SK-N-SH (cell line): ENCODE results near the gene TNRC6A. TPM values are rescaled to one million over a fixed set of nuclear protein-coding genes. Genes with fewer than 3 reads are reported as not detected.

Experiments
- CTCF ChIA-PET: fragments of 300-600, 350-600 bp; formaldehyde crosslinking; extraction: SDS; loops from one replicate; lab custom pipeline; 2021; lab: Yijun Ruan, JAX
- POLR2A ChIA-PET: fragments of 350-600 bp; sonication (Branson Sonifier 250); formaldehyde crosslinking; extraction: SDS; loops from one replicate; lab custom pipeline; 2020; ENCODE audit warnings: antibody characterized with exemption, inconsistent platforms; lab: Yijun Ruan, JAX
- DNase-seq: peaks from one replicate; pipeline ENCODE4 v3.0.0; 2012
- H2AFZ ChIP-seq: fragments of 200-600 bp; sonication (generic); 2 replicates; pipeline ENCODE4 v1.8.1; 2016; ENCODE audit warnings: antibody characterized with exemption, mild to moderate bottlenecking, low read depth
- H3F3A ChIP-seq: fragments of 200-600 bp; sonication (generic); replicated peaks from 2 replicates; pipeline ENCODE3; 2016; ENCODE audit warnings: antibody characterized with exemption, mild to moderate bottlenecking; ENCODE audit not compliant: insufficient read depth
- H3K27ac ChIP-seq, 2 experiments: fragments of 200-500 bp in 1 of 2; fragments of 200-600 bp in 1 of 2; sonication (Bioruptor generic) in 1 of 2; sonication (generic), shearing (Covaris generic) in 1 of 2; 2 replicates each; pipeline versions ENCODE4 v1.5.1 to v1.6.1; 2014 to 2016; ENCODE audit warnings: low read depth in 2 of 2, inconsistent platforms in 1 of 2, low read length in 1 of 2, mild to moderate bottlenecking in 1 of 2, mixed read lengths in 1 of 2
- H3K27me3 ChIP-seq: fragments of 200-600 bp; sonication (generic), shearing (Covaris generic); 2 replicates; pipeline ENCODE4 v1.6.1; 2016; ENCODE audit warnings: mixed run types; ENCODE audit not compliant: insufficient read depth
- H3K36me3 ChIP-seq, 2 experiments: fragments of 200-500 bp in 1 of 2; fragments of 200-600 bp in 1 of 2; sonication (Bioruptor generic) in 1 of 2; sonication (generic) in 1 of 2; replicated peaks in 1 of 2; 2 replicates each; pipeline versions ENCODE3 to v1.5.1; 2014 to 2016; ENCODE audit warnings: low read length in 1 of 2, mild to moderate bottlenecking in 1 of 2; ENCODE audit not compliant: insufficient read depth in 2 of 2, control insufficient read depth in 1 of 2
- H3K4me1 ChIP-seq, 2 experiments: fragments of 200-500 bp in 1 of 2; fragments of 200-600 bp in 1 of 2; sonication (Bioruptor generic) in 1 of 2; sonication (generic), shearing (Covaris generic) in 1 of 2; 2 replicates each; pipeline versions ENCODE4 v1.5.1 to v1.6.1; 2014 to 2016; ENCODE audit warnings: low read depth in 1 of 2, low read length in 1 of 2, mixed run types in 1 of 2; ENCODE audit not compliant: insufficient read depth in 2 of 2, control insufficient read depth in 1 of 2
- H3K4me2 ChIP-seq: fragments of 200-600 bp; sonication (generic), shearing (Covaris generic); 2 replicates; pipeline ENCODE4 v1.6.1; 2017; ENCODE audit warnings: mixed run types
- H3K4me3 ChIP-seq, 2 experiments: fragments of 200-500 bp in 1 of 2; fragments of 200-600 bp in 1 of 2; sonication (Bioruptor generic) in 1 of 2; sonication (generic), shearing (Covaris generic) in 1 of 2; 2 replicates each; pipeline versions ENCODE4 v1.5.1 to v1.8.1; 2014 to 2016; ENCODE audit warnings: low read depth in 2 of 2, inconsistent platforms in 1 of 2, low read length in 1 of 2, mild to moderate bottlenecking in 1 of 2, mixed read lengths in 1 of 2, moderate library complexity in 1 of 2
- H3K79me2 ChIP-seq: fragments of 200-600 bp; sonication (generic); 2 replicates; pipeline ENCODE4 v1.8.1; 2017; ENCODE audit warnings: mild to moderate bottlenecking; ENCODE audit not compliant: insufficient read depth
- H3K9ac ChIP-seq: fragments of 200-600 bp; sonication (generic); 2 replicates; pipeline ENCODE4 v1.6.1; 2017; ENCODE audit warnings: mixed run types
- H3K9me2 ChIP-seq: fragments of 200-600 bp; sonication (generic); 2 replicates; pipeline ENCODE4 v1.6.1; 2017; ENCODE audit warnings: mixed run types
- H3K9me3 ChIP-seq: fragments of 200-600 bp; sonication (generic); 2 replicates; pipeline ENCODE4 v1.6.1; 2017; ENCODE audit warnings: mixed run types, mild to moderate bottlenecking, moderate library complexity
- H4K20me1 ChIP-seq: fragments of 200-600 bp; sonication (generic); 2 replicates; pipeline ENCODE4 v1.6.1; 2017; ENCODE audit warnings: mild to moderate bottlenecking, mixed run types; ENCODE audit not compliant: insufficient read depth
- CHD2 ChIP-seq: fragments of 150-350 bp; IDR thresholded peaks from 2 replicates; pipeline ENCODE4 v1.6.1; 2018; ENCODE audit warnings: low read length; ENCODE audit not compliant: partially characterized antibody
- FOSL2 ChIP-seq: IDR thresholded peaks from 2 replicates; pipeline ENCODE4 v1.4.0; 2012; ENCODE audit warnings: low read depth, mild to moderate bottlenecking, moderate library complexity, borderline replicate concordance
- GABPA ChIP-seq: IDR thresholded peaks from 2 replicates; pipeline ENCODE4 v1.4.0; 2012; ENCODE audit warnings: low read depth, mild to moderate bottlenecking
- GATA2 ChIP-seq: sonication (generic); formaldehyde crosslinking; IDR thresholded peaks from 2 replicates; pipeline ENCODE4 v1.5.0; 2020; ENCODE audit warnings: mild to moderate bottlenecking, missing genetic modification reagents
- JUND ChIP-seq: IDR thresholded peaks from 2 replicates; pipeline ENCODE4 v1.4.0; 2012
- MEF2A ChIP-seq: IDR thresholded peaks from 2 replicates; pipeline ENCODE4 v1.4.0; 2012; ENCODE audit warnings: low read depth, borderline replicate concordance
- MXI1 ChIP-seq: IDR thresholded peaks from 2 replicates; pipeline ENCODE4 v1.6.1; 2012; ENCODE audit warnings: mild to moderate bottlenecking, low read depth, low read length, improper control_type of control experiment
- POLR2AphosphoS5 ChIP-seq: IDR thresholded peaks from 2 replicates; pipeline ENCODE4 v1.6.1; 2012; ENCODE audit warnings: low read depth, low read length
- RFX5 ChIP-seq: IDR thresholded peaks from 2 replicates; pipeline ENCODE4 v1.6.1; 2012; ENCODE audit warnings: mild to moderate bottlenecking, improper control_type of control experiment, low read length
- SIN3A ChIP-seq: IDR thresholded peaks from 2 replicates; pipeline ENCODE4 v1.6.1; 2012; ENCODE audit warnings: low read depth, mild to moderate bottlenecking, low read length, moderate library complexity, borderline replicate concordance
- SMC3 ChIP-seq: IDR thresholded peaks from 2 replicates; pipeline ENCODE4 v1.6.1; 2012; ENCODE audit warnings: low read depth, low read length, improper control_type of control experiment
- TEAD4 ChIP-seq: IDR thresholded peaks from 2 replicates; pipeline ENCODE4 v1.4.0; 2012; ENCODE audit warnings: mild to moderate bottlenecking, borderline replicate concordance; ENCODE audit not compliant: insufficient read depth
- YY1 ChIP-seq: IDR thresholded peaks from 2 replicates; pipeline ENCODE4 v1.4.0; 2012; ENCODE audit warnings: low read depth, mild to moderate bottlenecking
- polyA plus RNA-seq, 3 experiments: library from polyadenylated mRNA; depleted of rRNA; stranded (reverse); fragments of >200 nt; gene quantifications; 2 replicates each; pipeline ENCODE4 v1.2.3, GENCODE V29; 2012
- TF ChIP-seq, protein P1 (sequence below): fragments of 150-350 bp; IDR thresholded peaks from 2 replicates; pipeline ENCODE4 v1.6.1; 2017; ENCODE audit warnings: antibody characterized with exemption, low read length, low read depth, borderline replicate concordance
- TF ChIP-seq, protein P2 (sequence below): IDR thresholded peaks from 2 replicates; pipeline ENCODE4 v1.6.1; 2012; ENCODE audit warnings: mild to moderate bottlenecking, low read depth, low read length, moderate library complexity
- TF ChIP-seq, protein P3 (sequence below): IDR thresholded peaks from 2 replicates; pipeline ENCODE4 v1.4.0; 2012; ENCODE audit warnings: low read depth, borderline replicate concordance
- TF ChIP-seq, protein P4 (sequence below): IDR thresholded peaks from 2 replicates; pipeline ENCODE4 v1.4.0; 2012; ENCODE audit warnings: low read depth, borderline replicate concordance
- TF ChIP-seq, protein P5 (sequence below): fragments of 150-350 bp; IDR thresholded peaks from 2 replicates; pipeline ENCODE4 v1.6.1; 2016; ENCODE audit warnings: mild to moderate bottlenecking, low read depth, low read length

TNRC6A gene
- polyA plus RNA-seq, 1 of the 3 experiments (the other 2 are of a cell fraction), result 32.5 TPM

DNA sequence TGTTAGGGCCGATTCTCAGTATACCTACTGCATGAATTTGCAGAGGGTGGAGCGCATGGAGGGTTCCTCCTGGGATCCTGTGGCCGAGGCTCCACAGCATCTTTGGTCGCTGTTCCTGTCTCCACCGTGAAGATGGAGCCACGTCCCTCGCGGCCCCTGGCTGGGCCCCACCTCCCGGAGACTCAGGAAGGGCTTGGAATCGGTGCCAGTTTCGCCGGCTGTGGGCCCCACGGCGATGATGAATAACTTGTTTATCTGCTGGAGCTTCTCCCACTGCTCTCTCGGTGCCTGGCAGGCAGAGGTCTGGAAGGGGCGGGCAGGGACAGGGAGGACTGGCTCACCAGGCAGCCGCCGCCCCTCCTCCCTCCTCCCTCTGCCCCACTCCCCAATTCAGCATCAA lies 124.4 kb downstream of the TNRC6A start (continued):
- TF ChIP-seq, protein P1, sequence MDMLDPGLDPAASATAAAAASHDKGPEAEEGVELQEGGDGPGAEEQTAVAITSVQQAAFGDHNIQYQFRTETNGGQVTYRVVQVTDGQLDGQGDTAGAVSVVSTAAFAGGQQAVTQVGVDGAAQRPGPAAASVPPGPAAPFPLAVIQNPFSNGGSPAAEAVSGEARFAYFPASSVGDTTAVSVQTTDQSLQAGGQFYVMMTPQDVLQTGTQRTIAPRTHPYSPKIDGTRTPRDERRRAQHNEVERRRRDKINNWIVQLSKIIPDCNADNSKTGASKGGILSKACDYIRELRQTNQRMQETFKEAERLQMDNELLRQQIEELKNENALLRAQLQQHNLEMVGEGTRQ, result no peak
- TF ChIP-seq, protein P2, sequence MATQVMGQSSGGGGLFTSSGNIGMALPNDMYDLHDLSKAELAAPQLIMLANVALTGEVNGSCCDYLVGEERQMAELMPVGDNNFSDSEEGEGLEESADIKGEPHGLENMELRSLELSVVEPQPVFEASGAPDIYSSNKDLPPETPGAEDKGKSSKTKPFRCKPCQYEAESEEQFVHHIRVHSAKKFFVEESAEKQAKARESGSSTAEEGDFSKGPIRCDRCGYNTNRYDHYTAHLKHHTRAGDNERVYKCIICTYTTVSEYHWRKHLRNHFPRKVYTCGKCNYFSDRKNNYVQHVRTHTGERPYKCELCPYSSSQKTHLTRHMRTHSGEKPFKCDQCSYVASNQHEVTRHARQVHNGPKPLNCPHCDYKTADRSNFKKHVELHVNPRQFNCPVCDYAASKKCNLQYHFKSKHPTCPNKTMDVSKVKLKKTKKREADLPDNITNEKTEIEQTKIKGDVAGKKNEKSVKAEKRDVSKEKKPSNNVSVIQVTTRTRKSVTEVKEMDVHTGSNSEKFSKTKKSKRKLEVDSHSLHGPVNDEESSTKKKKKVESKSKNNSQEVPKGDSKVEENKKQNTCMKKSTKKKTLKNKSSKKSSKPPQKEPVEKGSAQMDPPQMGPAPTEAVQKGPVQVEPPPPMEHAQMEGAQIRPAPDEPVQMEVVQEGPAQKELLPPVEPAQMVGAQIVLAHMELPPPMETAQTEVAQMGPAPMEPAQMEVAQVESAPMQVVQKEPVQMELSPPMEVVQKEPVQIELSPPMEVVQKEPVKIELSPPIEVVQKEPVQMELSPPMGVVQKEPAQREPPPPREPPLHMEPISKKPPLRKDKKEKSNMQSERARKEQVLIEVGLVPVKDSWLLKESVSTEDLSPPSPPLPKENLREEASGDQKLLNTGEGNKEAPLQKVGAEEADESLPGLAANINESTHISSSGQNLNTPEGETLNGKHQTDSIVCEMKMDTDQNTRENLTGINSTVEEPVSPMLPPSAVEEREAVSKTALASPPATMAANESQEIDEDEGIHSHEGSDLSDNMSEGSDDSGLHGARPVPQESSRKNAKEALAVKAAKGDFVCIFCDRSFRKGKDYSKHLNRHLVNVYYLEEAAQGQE, result 0 out of 2 replicates have a peak, but pooled peaks have one; percentile 4
- TF ChIP-seq, protein P3, sequence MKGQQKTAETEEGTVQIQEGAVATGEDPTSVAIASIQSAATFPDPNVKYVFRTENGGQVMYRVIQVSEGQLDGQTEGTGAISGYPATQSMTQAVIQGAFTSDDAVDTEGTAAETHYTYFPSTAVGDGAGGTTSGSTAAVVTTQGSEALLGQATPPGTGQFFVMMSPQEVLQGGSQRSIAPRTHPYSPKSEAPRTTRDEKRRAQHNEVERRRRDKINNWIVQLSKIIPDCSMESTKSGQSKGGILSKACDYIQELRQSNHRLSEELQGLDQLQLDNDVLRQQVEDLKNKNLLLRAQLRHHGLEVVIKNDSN, result no peak

DNA sequence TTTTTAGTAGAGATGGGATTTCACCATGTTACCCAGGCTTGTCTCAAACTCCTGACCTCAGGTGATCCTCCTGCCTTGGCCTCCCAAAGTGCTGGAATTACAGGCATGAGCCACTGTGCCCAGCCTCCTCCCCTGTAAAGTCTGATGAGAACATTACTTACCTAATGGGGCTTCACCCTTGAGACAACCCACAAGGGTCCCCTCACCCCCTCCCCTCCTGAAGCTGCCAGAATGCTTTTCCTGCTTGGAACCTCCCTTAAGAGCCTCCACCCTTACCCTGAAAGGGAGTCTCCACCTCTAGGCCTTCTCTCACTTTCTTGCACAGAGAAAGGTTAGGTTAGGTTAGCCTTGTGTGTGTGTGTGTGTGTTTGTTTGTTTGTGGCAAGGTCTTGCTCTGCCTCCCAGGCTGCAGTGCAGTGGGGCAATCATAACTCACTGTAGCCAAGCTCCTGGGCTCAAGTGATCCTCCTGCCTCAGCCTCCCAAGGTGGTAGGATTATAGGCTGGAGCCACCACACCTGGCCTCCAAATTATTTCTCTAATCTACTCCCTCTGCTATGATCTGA lies 125.2 kb downstream of the TNRC6A start:
- Histone ChIP-seq H3K9me2 (no peaks in the 10 kb centered on the region), H4K20me1 (0 out of 2 replicates have a peak, but pooled peaks cover 5% of the 10 kb centered on the region), H3K4me2 (no peak overlapping the region), H2AFZ (no peak overlapping the region), H3K36me3 (no peaks in the 10 kb centered on the region), H3K4me3 (no peak overlapping the region), H3F3A (peaks cover 28% of the 10 kb centered on the region), H3K9me3 (no peaks in the 10 kb centered on the region), H3K27me3 (no peaks in the 10 kb centered on the region), H3K4me1 (peaks cover 10 to 21% of the 10 kb centered on the region in 2 experiments; a peak in 2 of 4 replicates), H3K9ac (no peak overlapping the region), H3K27ac (no peak overlapping the region), H3K79me2 (no peaks in the 10 kb centered on the region)
- POLR2A ChIA-PET, result no interaction called here
- CTCF ChIA-PET, result interaction anchor here (1.5 kb wide), 1 partner anchor 51 kb away, joined by 4 read pairs; no protein-coding TSS in a partner anchor
- no peak for DNase-seq
- TF ChIP-seq FOSL2, result no peak
- no peak for TF ChIP-seq SIN3A
- no peak for TF ChIP-seq TEAD4
- TF ChIP-seq GABPA, result no peak
- TF ChIP-seq MXI1, result no peak
- no peak for TF ChIP-seq MEF2A
- TF ChIP-seq, protein P4, sequence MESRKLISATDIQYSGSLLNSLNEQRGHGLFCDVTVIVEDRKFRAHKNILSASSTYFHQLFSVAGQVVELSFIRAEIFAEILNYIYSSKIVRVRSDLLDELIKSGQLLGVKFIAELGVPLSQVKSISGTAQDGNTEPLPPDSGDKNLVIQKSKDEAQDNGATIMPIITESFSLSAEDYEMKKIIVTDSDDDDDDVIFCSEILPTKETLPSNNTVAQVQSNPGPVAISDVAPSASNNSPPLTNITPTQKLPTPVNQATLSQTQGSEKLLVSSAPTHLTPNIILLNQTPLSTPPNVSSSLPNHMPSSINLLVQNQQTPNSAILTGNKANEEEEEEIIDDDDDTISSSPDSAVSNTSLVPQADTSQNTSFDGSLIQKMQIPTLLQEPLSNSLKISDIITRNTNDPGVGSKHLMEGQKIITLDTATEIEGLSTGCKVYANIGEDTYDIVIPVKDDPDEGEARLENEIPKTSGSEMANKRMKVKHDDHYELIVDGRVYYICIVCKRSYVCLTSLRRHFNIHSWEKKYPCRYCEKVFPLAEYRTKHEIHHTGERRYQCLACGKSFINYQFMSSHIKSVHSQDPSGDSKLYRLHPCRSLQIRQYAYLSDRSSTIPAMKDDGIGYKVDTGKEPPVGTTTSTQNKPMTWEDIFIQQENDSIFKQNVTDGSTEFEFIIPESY, result no peak
- TF ChIP-seq POLR2AphosphoS5, result no peak
- no peak for TF ChIP-seq GATA2 (CRISPR knock-in tag)
- no peak for TF ChIP-seq CHD2
- no peak for TF ChIP-seq JUND
- TF ChIP-seq SMC3, result no peak
- TF ChIP-seq, protein P5, sequence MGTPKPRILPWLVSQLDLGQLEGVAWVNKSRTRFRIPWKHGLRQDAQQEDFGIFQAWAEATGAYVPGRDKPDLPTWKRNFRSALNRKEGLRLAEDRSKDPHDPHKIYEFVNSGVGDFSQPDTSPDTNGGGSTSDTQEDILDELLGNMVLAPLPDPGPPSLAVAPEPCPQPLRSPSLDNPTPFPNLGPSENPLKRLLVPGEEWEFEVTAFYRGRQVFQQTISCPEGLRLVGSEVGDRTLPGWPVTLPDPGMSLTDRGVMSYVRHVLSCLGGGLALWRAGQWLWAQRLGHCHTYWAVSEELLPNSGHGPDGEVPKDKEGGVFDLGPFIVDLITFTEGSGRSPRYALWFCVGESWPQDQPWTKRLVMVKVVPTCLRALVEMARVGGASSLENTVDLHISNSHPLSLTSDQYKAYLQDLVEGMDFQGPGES, result no peak
- TF ChIP-seq, protein P2, result no peak
- TF ChIP-seq YY1, result no peak
- no peak for TF ChIP-seq RFX5
